GM19035 (cell line): Measurements from ENCODE around the gene TBC1D22A.

Experiments
- ATAC-seq: cut with Tn5 transposase; IDR thresholded peaks from one replicate; pipeline ENCODE4 v1.9.1; 2021; ENCODE audit not compliant: unreplicated experiment

TBC1D22A gene

GRCh38 chr22:46829941-46830715 is 67.7 kb downstream of the TBC1D22A start:
- ATAC-seq: no peak

DNA sequence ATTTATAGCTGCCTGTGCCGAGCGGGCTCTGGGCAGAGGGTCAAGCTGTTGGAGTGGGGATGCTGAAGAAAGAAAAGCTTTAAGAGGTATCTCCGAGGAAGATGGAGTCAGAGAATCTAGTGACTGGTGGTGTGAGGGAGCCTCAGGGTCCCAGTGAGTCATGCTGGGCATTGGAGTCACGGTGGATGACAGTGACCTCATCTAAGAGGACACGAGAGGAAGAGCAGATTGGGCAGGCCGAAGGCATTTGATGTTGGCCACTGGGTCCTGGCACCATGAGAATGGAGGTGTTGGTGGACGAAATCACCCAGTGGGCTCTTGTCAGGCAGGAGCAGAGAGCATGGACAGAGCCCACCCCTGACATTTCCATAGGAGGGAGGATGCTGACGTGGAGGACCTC is 68.4 kb downstream of the TBC1D22A start:
- no peak for ATAC-seq

DNA sequence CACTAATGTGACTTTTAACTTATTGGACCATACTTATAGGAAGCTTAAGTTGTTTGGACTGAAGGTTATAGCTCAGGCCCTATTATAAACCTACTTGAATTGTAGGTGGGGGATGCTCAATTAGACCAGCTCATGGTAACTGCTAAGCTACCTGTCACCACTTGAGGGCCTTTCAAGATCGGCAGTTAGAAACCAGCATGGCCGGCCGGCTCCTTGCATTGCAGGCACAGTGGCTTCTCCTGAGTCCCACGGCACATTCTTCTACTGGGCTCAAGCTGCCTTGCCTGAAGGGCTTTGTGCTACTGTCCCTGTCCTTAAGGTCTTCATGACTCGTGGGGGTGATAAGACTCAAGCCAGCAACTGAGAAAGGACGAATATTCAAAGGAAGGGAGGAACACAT is 70.8 kb downstream of the TBC1D22A start:
- ATAC-seq: no peak

DNA sequence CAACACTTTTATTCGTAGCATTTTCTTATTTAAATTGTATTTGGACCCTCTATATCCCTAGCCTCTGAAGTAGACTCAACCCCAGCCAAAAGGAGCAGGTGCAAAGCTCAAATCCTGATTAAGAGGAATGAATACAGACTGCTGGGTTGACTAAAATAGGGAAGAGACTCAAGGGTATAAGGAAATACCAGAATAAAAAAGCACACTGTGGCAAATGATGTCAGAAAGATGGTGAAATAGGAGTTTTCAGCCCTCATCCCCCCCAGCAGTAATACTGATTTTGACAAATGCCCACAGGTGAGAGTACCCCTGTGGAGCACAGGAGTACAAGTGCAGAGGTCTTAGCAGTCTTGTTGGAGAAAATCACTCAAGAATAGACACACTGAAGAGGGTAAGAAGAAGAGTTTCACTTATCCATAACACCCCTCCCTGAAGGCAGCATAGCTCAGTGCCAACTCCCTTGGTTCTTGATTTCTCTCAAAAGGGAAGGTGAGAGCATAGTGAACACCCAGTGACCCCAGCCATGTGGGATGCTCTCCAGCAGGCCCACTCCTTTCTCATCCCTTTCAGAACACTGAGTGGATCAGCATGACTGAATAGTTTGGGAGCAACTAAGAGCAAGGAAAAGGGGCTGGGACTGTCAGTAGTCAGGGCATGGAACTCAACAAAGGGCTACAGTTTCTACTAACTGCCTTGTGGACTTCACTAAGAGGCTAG is 71.7 kb downstream of the TBC1D22A start:
- ATAC-seq: no peak

- ATAC-seq: no peak
Observed at GRCh38 chr22:46835288-46835687, 72.8 kb downstream of the TBC1D22A start.

- ATAC-seq: no peak
Observed at GRCh38 chr22:46835693-46836092, 73.2 kb downstream of the TBC1D22A start.

DNA sequence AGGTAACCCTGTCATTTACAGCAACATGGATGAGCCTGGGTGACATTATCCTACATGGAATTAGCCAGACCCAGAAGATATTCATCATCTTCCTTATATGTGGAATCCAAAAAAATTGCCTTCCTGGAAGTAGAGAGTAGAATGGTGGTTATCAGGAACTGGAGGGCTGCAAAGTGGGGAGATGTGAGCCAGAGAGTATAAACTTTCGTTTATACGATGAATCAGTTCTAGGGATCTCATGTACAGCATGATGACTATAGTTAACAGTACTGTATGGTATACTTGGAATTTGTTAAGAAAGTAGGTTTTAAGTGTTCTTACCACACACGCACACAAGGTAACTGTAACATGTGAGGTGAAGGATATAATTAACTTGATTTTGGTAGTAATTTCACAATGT is 79.1 kb downstream of the TBC1D22A start:
- no peak for ATAC-seq

DNA sequence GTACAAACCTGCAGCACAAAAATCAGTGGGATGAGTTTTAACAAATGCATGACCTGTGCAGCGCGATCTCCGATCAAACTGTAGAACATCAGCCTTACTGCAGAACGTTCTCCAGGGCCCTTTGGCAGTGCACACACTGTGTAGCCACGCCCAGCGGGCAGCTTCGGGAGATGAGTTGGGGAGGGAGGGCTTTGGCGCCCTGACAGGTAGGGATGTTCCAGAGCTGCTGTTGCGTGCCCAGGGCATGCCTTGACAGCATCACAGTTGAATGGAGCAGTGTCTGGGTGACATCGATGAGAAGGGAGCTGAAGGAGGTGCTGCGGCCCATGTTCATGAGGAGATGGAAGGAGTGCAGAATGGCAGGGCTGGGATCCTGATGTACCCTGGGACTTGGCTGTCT is 80.2 kb downstream of the TBC1D22A start:
- no peak for ATAC-seq

- no peak for ATAC-seq
Observed at GRCh38 chr22:46843821-46844255, 81.4 kb downstream of the TBC1D22A start.

DNA sequence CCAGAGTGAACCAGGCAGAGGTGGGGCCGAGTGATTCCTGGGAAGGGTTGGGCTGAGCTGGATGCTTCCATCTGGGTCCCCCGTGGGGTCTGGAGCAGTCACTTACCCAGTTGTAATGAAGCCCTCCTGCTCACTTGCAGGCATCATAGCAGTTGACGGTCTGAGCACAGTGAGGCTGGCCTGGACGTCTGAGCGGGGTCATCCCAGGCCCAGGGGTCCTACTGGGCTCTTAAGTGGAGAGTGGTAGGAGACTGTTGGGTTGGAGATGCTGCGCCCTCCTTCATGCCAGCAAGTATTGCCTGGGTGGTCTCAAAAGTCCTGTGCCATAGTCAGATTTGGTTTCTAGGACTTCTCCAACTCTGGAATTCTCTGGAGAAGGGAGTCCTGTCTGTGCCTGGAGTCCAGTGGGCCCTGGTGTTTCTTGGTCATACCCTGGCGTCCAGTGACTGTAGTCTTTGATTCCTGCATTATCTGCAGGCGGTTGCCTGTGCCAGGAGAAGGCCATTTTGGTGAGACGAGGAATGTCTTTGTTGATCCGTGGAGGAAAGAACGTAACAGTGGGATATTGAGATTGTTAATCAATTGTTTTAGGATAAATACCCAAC is 82.3 kb downstream of the TBC1D22A start:
- ATAC-seq: no peak

DNA sequence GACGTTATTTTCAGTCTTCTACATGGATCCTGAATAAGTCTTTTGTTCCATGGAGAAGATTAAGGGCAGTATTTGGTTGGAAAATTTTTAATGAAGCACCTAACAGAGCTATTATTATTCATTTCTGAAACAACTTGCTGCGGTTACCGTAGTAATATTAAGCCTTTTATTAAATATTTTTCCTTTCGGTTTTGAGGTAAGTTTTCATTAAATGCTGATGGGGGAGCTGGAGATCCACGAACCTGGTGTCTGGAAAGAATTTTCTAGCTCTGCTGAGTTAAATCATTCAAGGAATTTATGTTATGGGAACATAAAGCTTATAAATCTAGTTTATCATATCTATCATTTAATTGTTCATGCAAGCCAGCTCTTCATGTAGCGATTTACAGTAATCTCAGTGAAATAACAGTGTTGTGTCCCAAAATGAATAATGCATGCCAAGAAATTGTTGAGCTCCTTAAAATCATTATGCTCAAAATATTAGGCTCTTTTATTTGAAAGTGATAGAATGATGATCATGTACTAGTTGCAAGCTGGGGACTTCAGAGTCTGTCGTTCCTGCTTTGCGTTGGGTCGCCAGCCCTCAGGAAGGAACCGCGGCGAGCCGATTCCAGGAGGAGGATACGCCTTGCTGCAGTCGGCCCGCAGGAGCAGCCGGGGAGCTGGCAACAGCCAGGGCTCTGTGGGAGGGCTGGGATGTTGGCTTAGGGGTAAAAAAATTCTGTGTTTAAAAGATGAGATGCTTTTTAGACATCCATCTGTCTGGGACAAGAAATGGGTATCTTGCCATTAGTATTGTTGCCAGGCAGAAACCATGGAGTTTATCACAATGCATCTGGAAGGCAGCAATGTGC is 83.1 kb downstream of the TBC1D22A start:
- no peak for ATAC-seq

GRCh38 chr22:46846150-46846831 is 83.8 kb downstream of the TBC1D22A start:
- ATAC-seq: no peak

- no peak for ATAC-seq
Observed at GRCh38 chr22:46846832-46847355, 84.4 kb downstream of the TBC1D22A start.

GRCh38 chr22:46848197-46848596 is 85.7 kb downstream of the TBC1D22A start:
- no peak for ATAC-seq

DNA sequence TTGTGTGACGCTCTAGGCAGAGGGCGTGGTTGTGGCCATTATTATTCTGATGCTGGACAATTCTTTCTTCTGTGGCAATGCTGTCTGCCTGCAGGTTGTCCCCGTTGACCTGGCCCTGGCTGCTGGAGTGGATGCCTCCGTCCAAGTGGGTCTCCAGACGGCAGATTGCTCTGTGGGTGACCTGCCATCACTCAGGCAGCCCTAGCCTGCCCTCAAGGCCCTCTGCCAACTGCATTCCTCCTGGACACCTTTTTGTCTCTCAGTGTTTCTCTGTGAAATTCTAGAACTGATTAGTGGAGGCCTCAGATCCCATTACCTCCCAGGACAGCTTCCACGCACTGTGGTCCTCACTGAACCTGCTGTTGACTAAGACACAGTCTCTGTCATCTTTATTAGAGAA is 86.7 kb downstream of the TBC1D22A start:
- no peak for ATAC-seq

GRCh38 chr22:46849951-46850350 is 87.5 kb downstream of the TBC1D22A start:
- no peak for ATAC-seq

- no peak for ATAC-seq
Observed at GRCh38 chr22:46851311-46851710, 88.9 kb downstream of the TBC1D22A start.

- no peak for ATAC-seq
Observed at GRCh38 chr22:46851941-46852340, 89.5 kb downstream of the TBC1D22A start.

DNA sequence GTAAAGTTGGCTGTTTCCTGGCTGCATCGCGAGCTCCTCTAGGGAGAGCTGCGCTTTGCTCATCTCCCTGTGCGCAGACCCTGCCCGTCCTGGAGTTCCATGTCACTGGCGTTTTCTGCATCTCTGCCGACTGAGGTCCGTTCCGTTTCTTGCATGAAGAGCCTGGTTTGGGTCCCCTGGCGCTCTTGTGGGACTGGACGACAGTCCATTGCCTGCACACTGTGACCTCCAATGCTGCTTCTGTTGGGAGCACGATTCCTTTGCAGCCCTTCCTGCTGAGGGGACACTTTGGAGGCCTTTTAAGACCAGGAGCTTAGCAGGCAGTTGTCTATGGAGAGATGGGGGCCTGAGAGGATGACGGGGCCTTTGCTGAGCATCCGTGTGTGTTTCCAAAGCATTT is 90.3 kb downstream of the TBC1D22A start:
- no peak for ATAC-seq

- no peak for ATAC-seq
Observed at GRCh38 chr22:46853191-46853590, 90.7 kb downstream of the TBC1D22A start.
